Measurements from ENCODE around the gene APOBEC3B. TPM values are rescaled to one million over a fixed set of nuclear protein-coding genes. Genes with fewer than 3 reads are reported as not detected.
"Not testable (repeated sequence)": the region's sequence is repeated elsewhere in the genome, so short reads cannot be mapped to it uniquely, and the experiment has no call there.

Gene APOBEC3B
- total and polyA plus RNA-seq, 12 donors: 0.32 to 8.1 (median 1.5) TPM; not detected in 1

- peak in 1 of 7 donors; percentile 15 for DNase-seq
- peak overlapping the region in 1 of 5 donors; percentile 79 for H3K27ac ChIP-seq
Measured at GRCh38 chr22:39012533-39013511, 30.7 kb downstream of the APOBEC3B start.

GRCh38 chr22:39013561-39013941 is 31.4 kb downstream of the APOBEC3B start:
- intact Hi-C loops (cut with DNase I): loop anchor here in 1 of 2 donors (10.0 kb wide), 1 partner anchor 121 kb away; no protein-coding TSS in a partner anchor
- not testable (repeated sequence) for H3K36me3 ChIP-seq (replicated peaks in 1 of 2); H3K27me3 ChIP-seq; H3K9me3 ChIP-seq (replicated peaks in 1 of 3); DNase-seq
- Histone ChIP-seq H3K4me1 (replicated peaks in 1 of 2) (peaks cover 10 to 15% of the 10 kb centered on the region in 2 donors), H3K27ac (peak overlapping the region in 4 of 5 donors; percentile 79 to 96 (median 86)), H3K4me3 (peak overlapping the region in 2 of 4 donors; percentile 56 to 68)
- 36 to 70% (median 60%) methylated on average over 6 of the region's 6 CpGs for WGBS, 4 donors

More at GRCh38 chr22:39012533-39013511, 30.7 kb downstream of the APOBEC3B start:
- Histone ChIP-seq H3K27me3 (no peaks in the 10 kb centered on the region), H3K9me3 (replicated peaks in 1 of 3) (no peaks in the 10 kb centered on the region), H3K4me1 (replicated peaks in 1 of 2) (peaks cover 10 to 15% of the 10 kb centered on the region in 2 donors), H3K36me3 (replicated peaks in 1 of 2) (no peaks in the 10 kb centered on the region), H3K4me3 (no peak overlapping the region)
- TF ChIP-seq, protein P1, sequence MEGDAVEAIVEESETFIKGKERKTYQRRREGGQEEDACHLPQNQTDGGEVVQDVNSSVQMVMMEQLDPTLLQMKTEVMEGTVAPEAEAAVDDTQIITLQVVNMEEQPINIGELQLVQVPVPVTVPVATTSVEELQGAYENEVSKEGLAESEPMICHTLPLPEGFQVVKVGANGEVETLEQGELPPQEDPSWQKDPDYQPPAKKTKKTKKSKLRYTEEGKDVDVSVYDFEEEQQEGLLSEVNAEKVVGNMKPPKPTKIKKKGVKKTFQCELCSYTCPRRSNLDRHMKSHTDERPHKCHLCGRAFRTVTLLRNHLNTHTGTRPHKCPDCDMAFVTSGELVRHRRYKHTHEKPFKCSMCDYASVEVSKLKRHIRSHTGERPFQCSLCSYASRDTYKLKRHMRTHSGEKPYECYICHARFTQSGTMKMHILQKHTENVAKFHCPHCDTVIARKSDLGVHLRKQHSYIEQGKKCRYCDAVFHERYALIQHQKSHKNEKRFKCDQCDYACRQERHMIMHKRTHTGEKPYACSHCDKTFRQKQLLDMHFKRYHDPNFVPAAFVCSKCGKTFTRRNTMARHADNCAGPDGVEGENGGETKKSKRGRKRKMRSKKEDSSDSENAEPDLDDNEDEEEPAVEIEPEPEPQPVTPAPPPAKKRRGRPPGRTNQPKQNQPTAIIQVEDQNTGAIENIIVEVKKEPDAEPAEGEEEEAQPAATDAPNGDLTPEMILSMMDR (IDR thresholded peaks at IDR 0.05): no peak
- no peak for TF ChIP-seq POLR2A (IDR thresholded peaks at IDR 0.05)
- intact Hi-C loops (cut with DNase I): loop anchor here in 1 of 2 donors (10.0 kb wide), 1 partner anchor 122 kb away; no protein-coding TSS in a partner anchor
- 81 to 87% (median 83%) methylated on average over 29 of the region's 29 CpGs for WGBS, 4 donors

DNA sequence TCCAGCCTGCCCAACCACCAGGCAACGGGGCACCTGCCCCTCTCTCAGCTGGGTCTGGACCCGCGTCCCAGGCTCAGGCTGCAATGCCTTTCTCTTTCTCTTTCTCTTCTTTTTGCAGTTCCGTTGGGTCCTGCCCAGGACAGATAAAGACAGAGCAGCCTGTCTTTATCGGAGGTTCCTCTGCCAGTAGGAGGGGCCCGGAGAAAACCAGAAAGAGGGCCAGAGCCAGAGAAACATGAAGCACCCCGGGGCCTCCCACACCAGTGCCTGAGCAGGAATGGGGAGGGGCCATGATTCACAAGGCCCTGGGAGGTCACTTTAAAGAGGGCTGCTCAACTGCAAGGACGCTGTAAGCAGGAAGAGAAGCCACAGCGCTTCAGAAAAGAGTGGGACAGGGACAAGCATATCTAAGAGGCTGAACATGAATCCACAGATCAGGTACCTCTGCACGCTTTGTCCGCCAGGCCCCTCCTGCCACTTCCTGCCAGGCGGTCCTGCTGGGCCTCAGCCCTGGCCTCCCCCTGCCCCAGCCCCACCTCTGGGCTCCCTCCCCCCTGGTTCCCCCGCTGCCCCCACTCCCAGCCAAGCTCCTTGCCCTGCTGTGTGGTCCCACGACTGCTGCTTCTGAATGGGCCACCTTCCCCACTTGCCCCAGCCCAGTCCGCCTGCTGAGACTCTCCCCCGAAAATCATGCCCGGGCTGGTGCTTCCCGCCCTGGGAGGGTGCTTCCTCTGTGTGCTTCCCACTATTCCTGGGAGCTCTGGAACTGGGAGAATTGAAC is 32.0 kb downstream of the APOBEC3B start, which contains the start of gene APOBEC3C:
Gene APOBEC3C, plus strand, starts transcription at position 316 of the 781 bp plus-strand sequence. Its CDS starts 106 bp downstream, at position 422.
- intact Hi-C loops (cut with DNase I): loop anchor here in 1 of 2 donors (10.0 kb wide), 1 partner anchor 121 kb away; no protein-coding TSS in a partner anchor
- peak within 1 kb of the TSS in 4 of 5 donors; percentile 79 to 96 (median 86) for H3K27ac ChIP-seq
- H3K9me3 ChIP-seq (replicated peaks in 1 of 3): no peaks in the 10 kb centered on the region
- peak within 1 kb of the TSS; percentile 10 to 68 (median 40) for H3K4me3 ChIP-seq
- no peaks in the 10 kb centered on the region for H3K27me3 ChIP-seq
- H3K4me1 ChIP-seq (replicated peaks in 1 of 2): peaks cover 10 to 15% of the 10 kb centered on the region in 2 donors
- H3K36me3 ChIP-seq (replicated peaks in 1 of 2): no peaks in the 10 kb centered on the region
- 0 to 4% (median 2%) methylated on average over 10 to 18 of the region's 18 CpGs for WGBS, 4 donors
- TF ChIP-seq POLR2A (IDR thresholded peaks at IDR 0.05): peak; percentile 33 to 91
- TF ChIP-seq, protein P1 (IDR thresholded peaks at IDR 0.05): no peak
- peak; percentile 83 to 96 (median 95) for DNase-seq

- intact Hi-C loops (cut with DNase I): loop anchor here in 1 of 2 donors (10.0 kb wide), 1 partner anchor 120 kb away; no protein-coding TSS in a partner anchor
- WGBS, 4 donors: 11 to 31% (median 27%) methylated on average over 4 to 6 of the region's 6 CpGs
- Histone ChIP-seq H3K4me1 (replicated peaks in 1 of 2) (peaks cover 10 to 15% of the 10 kb centered on the region in 2 donors), H3K27ac (peak overlapping the region in 4 of 5 donors; percentile 79 to 96 (median 86)), H3K4me3 (peak overlapping the region; percentile 10 to 68 (median 40))
- not testable (repeated sequence) for DNase-seq; H3K27me3 ChIP-seq; H3K36me3 ChIP-seq (replicated peaks in 1 of 2); H3K9me3 ChIP-seq (replicated peaks in 1 of 3)
Measured at GRCh38 chr22:39014723-39015121, 32.6 kb downstream of the APOBEC3B start.
